ENCODE data around the gene PARD3. TPM values are rescaled to one million over a fixed set of nuclear protein-coding genes. Genes with fewer than 3 reads are reported as not detected.

Gene PARD3
- total and polyA plus RNA-seq, 10 of the 15 experiments (the other 5 are each of a cell fraction or from before 2014, with no cell fraction given) = 2.6 to 43.1 (median 13.9) TPM

DNA sequence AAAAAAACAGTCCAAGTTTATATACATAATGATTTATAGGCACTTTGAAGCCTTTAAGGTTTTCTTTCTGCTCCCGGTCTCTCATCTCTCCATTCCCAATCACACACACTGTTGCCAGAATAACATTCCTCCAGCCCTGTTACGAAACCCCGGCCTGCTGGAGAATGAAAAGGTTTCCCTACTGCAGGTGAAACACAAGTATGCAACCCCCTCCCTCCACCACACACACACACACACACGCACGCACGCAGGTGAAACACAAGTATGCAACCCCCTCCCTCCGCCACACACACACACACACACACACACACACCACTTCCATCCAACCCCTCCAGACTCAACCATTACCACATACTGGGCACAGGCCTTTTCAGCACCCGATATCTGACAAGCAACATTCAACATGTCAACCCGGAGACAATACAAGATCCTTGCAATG lies 87.5 kb downstream of the PARD3 start:
- no peak for FAIRE-seq
- Histone ChIP-seq H3K9me3 (replicated peaks; ENCODE audit: control insufficient read depth, insufficient read depth, low read length) (no peaks in the 10 kb centered on the region), H3K79me2 (ENCODE audit: control insufficient read depth, insufficient read depth, low read length) (no peaks in the 10 kb centered on the region), H3K4me1 (ENCODE audit: control insufficient read depth, insufficient read depth, low read length) (no peaks in the 10 kb centered on the region), H3K9ac (ENCODE audit: control insufficient read depth, insufficient read depth, low read length) (no peak overlapping the region), H4K20me1 (ENCODE audit: control insufficient read depth, insufficient read depth) (no peaks in the 10 kb centered on the region), H3K4me2 (ENCODE audit: control insufficient read depth, insufficient read depth) (no peak overlapping the region), H3K4me3 (no peak overlapping the region), H2AFZ (ENCODE audit: control insufficient read depth, low read depth, low read length) (no peak overlapping the region), H3K27me3 (replicated peaks in 1 of 2; ENCODE audit: control insufficient read depth in 2 of 2, insufficient read depth in 2 of 2, low read length in 1 of 2) (no peaks in the 10 kb centered on the region), H3K27ac (ENCODE audit: control insufficient read depth, insufficient read depth) (no peak overlapping the region), H3K36me3 (ENCODE audit: control insufficient read depth in 2 of 2, insufficient read depth in 2 of 2, low read length in 1 of 2) (no peaks in the 10 kb centered on the region)
- ChIA-PET SMC1A (ENCODE audit: uncharacterized antibody, unreplicated experiment) (interaction anchor here (0.5 to 6.8 kb wide), 11 partner anchors 9 to 90 kb away, joined by 3 to 107 read pairs (median 30); no protein-coding TSS in a partner anchor), CTCF (interaction anchor here (5.0 to 5.1 kb wide), 2 partner anchors 11 to 61 kb away, joined by 54 to 68 read pairs; no protein-coding TSS in a partner anchor), POLR2A (interaction anchor here (1.1 to 1.8 kb wide), 2 partner anchors 26 to 59 kb away, joined by 5 to 6 read pairs; no protein-coding TSS in a partner anchor), RAD21 (ENCODE audit: unreplicated experiment) (interaction anchor here (1.0 to 5.1 kb wide), 9 partner anchors 10 to 237 kb away, joined by 3 to 142 read pairs (median 22); partner anchors contain the start of gene PARD3)
- intact Hi-C loops (cut with micrococcal nuclease; ENCODE audit: unreplicated experiment) (loop anchor here (10.0 kb wide), 1 partner anchor 217 kb away; no protein-coding TSS in a partner anchor), in situ Hi-C loops (cut with MboI) (no loop called here)
- no peak for ATAC-seq
- DNase-seq (ENCODE audit: low read depth, low spot score) = no peak
- 57% methylated on average over 9 of the region's 9 CpGs for WGBS (ENCODE audit: insufficient coverage, insufficient replicate concordance, low lambda C conversion rate, missing lambda C conversion rate)
- TF ChIP-seq KDM1A (IDR thresholded peaks at IDR 0.05; ENCODE audit: borderline replicate concordance) = no peak
- no peak for TF ChIP-seq PML (IDR thresholded peaks at IDR 0.05; ENCODE audit: low read length)
- TF ChIP-seq WRNIP1 (IDR thresholded peaks at IDR 0.05; ENCODE audit: borderline replicate concordance, low read depth, low read length) = no peak
- no peak for TF ChIP-seq ETV6 (conservative IDR thresholded peaks at IDR 0.05 in 1 of 2, IDR thresholded peaks at IDR 0.05 in 1 of 2; ENCODE audit: borderline replicate concordance in 1 of 2, low read depth in 1 of 2)
- no peak for TF ChIP-seq CBFB (IDR thresholded peaks at IDR 0.05; ENCODE audit: low read depth)
- TF ChIP-seq SUZ12 (IDR thresholded peaks at IDR 0.05; ENCODE audit: unreplicated experiment) = no peak
- TF ChIP-seq MTA2 (IDR thresholded peaks at IDR 0.05; ENCODE audit: low read depth) = no peak
- no peak for TF ChIP-seq TARDBP (IDR thresholded peaks at IDR 0.05; ENCODE audit: borderline replicate concordance)
- TF ChIP-seq ZBED1 (IDR thresholded peaks at IDR 0.05; ENCODE audit: borderline replicate concordance) = no peak
- no peak for TF ChIP-seq CBX3 (IDR thresholded peaks at IDR 0.05; ENCODE audit: borderline replicate concordance, low read depth)
- no peak for TF ChIP-seq JUNB (IDR thresholded peaks at IDR 0.05)
- TF ChIP-seq MTA3 (IDR thresholded peaks at IDR 0.05; ENCODE audit: borderline replicate concordance, low read length) = no peak
- no TSS peak for BruUV-seq (replicated peaks)

Data from GM12878 (cell line).